A549 treated with RU486 at 1 μM for 4 hours (cell line): ENCODE data around the gene TMEM116. TPM values are rescaled to one million over a fixed set of nuclear protein-coding genes. Genes with fewer than 3 reads are reported as not detected.

Source experiments
- total RNA-seq: library from RNA; stranded (reverse); fragments of 200-300 nt; extraction: Qiagen RNA extraction; gene quantifications from 5 replicates; pipeline ENCODE4 v1.2.3, GENCODE V29; 2022; ENCODE audit warnings: low read depth

TMEM116 gene
- 5.1 to 6.9 TPM (median 6.2 TPM) in 5 replicates for total RNA-seq

GRCh38 chr12:112012775-112013600 lies at the start of gene TMEM116, which contains the start of gene ERP29:
TMEM116 (minus strand) TSS chr12:112013165; CDS start chr12:112005270, 7,895 bp downstream.
ERP29 (plus strand) TSS chr12:112013426; CDS start chr12:112013466, 40 bp downstream.

Other genes starting within 250 kb of the TMEM116 start
- gene ALDH2, start 246.2 kb downstream of the TMEM116 start, total RNA-seq: 65.7 to 97.2 TPM (median 91.6 TPM) in 5 replicates
- gene MAPKAPK5, start 170.9 kb downstream of the TMEM116 start, total RNA-seq: 49.2 to 59.1 TPM (median 57.4 TPM) in 5 replicates
- gene ERP29, start 261 bp upstream of the TMEM116 start, total RNA-seq: 119 to 141 TPM (median 128 TPM) in 5 replicates
- 15.6 to 24.3 TPM (median 22.3 TPM) in 5 replicates for gene NAA25, start 95.6 kb upstream of the TMEM116 start, total RNA-seq
- gene TRAFD1, start 112.4 kb upstream of the TMEM116 start, total RNA-seq: 17.1 to 20.2 TPM (median 19.0 TPM) in 5 replicates